Adrenal gland (tissue), 5 donors: ENCODE results near the gene NCBP2.

Experiments
- CTCF ChIP-seq, 6 experiments: fragments of 450-650 bp in 4 of 6; fragments of 200-600 bp in 2 of 6; sonication (generic) in 1 of 6; IDR thresholded peaks; 1 replicate in 5 of 6; 2 replicates in 1 of 6; pipeline versions ENCODE4 v1.5.1 to v1.8.0; 2016 to 2021; ENCODE audit warnings: antibody characterized with exemption in 6 of 6, mild to moderate bottlenecking in 2 of 6, moderate library complexity in 1 of 6
- POLR2A ChIP-seq, 2 donors: fragments of 450-650 bp; IDR thresholded peaks; one replicate each; pipeline ENCODE4 v1.6.1; 2017; ENCODE audit warnings: antibody characterized with exemption in 2 of 2, mild to moderate bottlenecking in 2 of 2, moderate library complexity in 1 of 2
- donor health status: DM: no; HTN: no; CAD: no.

GRCh38 chr3:196947136-196947859, 5.0 kb upstream of the NCBP2 start:
- TF ChIP-seq CTCF (IDR thresholded peaks at IDR 0.05) (no peak), POLR2A (IDR thresholded peaks at IDR 0.05) (no peak)
